ENCODE data around the gene ATM.
"Not testable (repeated sequence)": the region's sequence is repeated elsewhere in the genome, so short reads cannot be mapped to it uniquely, and the experiment has no call there.

The ATM gene

DNA sequence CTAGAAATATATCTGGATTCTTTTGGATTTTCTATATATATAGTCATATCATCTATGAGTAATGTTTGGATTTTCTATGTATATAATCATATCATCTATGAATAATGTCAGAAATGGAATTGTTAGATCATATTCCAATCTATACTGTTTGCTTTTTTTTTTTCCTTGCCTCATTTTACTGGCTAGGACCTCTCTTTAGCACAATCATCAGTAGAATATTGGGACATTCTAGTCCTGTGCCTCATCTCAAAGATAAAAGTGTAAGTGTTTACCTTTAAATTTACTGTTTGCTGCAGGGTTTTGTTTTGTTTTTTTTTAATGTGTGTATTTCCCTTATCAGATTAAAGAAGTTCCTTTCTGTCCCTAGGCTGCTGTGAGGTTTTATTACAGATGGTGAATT lies 147.4 kb downstream of the ATM start:
- no peak overlapping the region for H3K4me3 ChIP-seq (ENCODE audit: low read depth, low read length)
- TF ChIP-seq, protein P1, sequence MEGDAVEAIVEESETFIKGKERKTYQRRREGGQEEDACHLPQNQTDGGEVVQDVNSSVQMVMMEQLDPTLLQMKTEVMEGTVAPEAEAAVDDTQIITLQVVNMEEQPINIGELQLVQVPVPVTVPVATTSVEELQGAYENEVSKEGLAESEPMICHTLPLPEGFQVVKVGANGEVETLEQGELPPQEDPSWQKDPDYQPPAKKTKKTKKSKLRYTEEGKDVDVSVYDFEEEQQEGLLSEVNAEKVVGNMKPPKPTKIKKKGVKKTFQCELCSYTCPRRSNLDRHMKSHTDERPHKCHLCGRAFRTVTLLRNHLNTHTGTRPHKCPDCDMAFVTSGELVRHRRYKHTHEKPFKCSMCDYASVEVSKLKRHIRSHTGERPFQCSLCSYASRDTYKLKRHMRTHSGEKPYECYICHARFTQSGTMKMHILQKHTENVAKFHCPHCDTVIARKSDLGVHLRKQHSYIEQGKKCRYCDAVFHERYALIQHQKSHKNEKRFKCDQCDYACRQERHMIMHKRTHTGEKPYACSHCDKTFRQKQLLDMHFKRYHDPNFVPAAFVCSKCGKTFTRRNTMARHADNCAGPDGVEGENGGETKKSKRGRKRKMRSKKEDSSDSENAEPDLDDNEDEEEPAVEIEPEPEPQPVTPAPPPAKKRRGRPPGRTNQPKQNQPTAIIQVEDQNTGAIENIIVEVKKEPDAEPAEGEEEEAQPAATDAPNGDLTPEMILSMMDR (IDR thresholded peaks at IDR 0.05; ENCODE audit: low read depth, low read length) = no peak

DNA sequence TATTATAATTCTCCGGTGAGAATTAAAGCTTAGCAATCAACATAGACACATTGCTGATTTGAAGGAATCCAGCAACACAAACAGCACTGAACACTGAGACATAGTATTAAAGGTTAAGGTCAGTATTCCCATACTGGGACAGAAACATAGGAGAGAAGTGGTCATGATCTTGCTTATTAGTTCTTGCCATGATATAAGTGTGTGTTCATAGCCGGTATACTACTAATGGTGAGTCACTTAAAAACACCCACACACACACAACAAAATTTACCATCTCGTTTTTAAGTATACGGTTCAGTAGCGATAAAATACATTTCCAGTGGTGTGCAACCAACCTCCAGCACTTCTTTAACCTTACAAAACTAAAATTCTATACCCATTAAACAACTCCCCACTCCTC lies 148.1 kb downstream of the ATM start:
- TF ChIP-seq, protein P1 (IDR thresholded peaks at IDR 0.05; ENCODE audit: low read depth, low read length) = no peak

DNA sequence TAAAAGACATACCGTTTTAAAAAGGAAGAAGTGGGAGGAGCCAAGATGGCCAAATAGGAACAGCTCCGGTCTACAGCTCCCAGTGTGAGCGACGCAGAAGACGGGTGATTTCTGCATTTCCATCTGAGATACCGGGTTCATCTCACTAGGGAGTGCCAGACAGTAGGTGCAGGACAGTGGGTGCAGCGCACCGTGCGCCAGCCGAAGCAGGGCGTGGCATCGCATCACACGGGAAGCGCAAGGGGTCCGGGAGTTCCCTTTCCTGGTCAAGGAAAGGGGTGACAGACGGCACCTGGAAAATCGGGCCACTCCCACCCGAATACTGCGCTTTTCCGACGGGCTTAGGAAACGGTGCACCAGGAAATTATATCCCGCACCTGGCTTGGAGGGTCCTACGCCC lies 150.6 kb downstream of the ATM start:
- not testable (repeated sequence) for H3K4me3 ChIP-seq (ENCODE audit: low read depth, low read length)

More for the DNA sequence above, 148.1 kb downstream of the ATM start:
- H3K4me3 ChIP-seq (ENCODE audit: low read depth, low read length) = no peak overlapping the region

DNA sequence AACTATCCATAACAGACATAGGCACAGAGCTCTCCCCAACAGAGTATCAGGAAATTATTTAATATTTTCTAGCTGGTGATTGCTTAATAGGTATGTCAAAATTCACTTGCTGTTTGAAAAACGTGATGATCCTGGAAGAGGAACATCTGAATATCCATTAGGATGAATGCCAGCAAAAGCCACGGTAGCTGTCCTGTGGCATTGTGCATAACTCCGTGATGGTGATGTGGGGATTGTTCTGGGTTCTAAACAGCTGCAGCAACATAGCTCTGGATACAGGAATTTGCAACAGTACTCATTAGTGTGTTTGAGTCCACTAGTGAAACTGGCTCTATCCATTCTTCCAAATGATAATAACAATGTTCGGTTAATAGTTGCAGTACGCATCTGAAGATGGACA lies 165.7 kb downstream of the ATM start:
- no peak overlapping the region for H3K4me3 ChIP-seq (ENCODE audit: low read depth, low read length)
- TF ChIP-seq, protein P1 (IDR thresholded peaks at IDR 0.05; ENCODE audit: low read depth, low read length) = no peak

DNA sequence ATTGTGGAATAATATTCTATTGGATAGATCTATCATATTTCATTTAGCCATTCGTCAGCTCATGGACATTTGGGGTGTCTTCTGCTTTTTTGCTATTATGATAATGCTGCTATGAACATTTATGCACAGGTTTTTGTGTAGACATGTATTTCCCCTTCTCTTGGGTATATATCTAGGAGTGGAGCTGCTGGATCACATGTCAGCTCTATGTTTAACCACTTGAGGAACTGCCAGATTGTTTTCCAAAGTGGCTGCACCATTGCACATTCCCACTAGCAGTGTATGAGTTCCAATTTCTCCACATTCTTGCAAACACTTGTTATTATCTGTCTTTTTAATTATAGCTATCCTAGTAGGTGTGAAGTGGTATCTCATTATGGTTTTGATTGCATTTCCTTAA lies 169.5 kb downstream of the ATM start:
- TF ChIP-seq, protein P1 (IDR thresholded peaks at IDR 0.05; ENCODE audit: low read depth, low read length) = no peak
- H3K4me3 ChIP-seq (ENCODE audit: low read depth, low read length) = no peak overlapping the region

DNA sequence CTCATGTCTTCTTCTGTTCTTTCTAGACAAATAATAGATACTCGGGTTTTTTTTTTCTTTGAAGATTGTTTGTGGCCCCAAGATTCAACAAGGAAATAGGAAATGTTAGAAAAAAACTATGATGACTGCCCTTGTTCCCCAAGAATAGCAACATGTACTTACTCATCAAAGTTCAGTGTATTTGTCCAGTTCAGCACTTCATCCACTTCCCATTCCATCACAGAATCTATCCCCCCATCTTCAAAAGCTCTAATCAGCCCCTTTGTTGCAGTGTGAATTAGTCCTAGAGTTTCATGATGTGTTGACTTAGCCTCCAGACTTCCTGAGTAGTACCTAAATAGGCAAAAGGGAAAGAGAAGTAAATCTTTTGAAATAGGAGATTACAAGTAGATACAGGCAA lies 170.2 kb downstream of the ATM start:
- TF ChIP-seq, protein P1 (IDR thresholded peaks at IDR 0.05; ENCODE audit: low read depth, low read length) = no peak

DNA sequence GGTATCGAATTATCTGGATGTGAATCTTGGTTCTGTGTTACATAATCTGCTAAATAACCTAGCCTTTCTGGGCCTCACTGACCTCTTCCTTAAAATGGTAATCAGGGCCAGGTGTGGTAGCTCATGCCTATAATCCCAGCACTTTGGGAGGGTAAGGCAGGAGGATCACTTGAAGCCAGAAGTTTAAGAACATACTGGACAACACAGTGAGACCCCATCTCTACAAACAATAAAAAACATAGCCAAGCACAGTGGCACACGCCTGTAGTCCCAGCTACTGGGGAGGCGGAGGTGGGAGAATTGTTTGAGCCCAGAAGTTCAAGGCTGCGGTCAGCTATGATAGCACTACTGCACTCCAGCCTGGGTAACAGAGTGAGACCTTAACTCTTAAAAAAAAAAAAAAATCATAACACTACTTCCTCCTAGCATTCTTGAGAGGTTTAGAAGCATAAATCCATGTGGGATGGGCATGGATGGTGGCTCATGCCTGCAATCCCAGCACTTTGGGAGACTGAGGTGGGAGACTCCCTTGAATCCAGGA lies 171.9 kb downstream of the ATM start:
- TF ChIP-seq, protein P1 (IDR thresholded peaks at IDR 0.05; ENCODE audit: low read depth, low read length) = no peak
- H3K4me3 ChIP-seq (ENCODE audit: low read depth, low read length) = no peak overlapping the region

More for the DNA sequence above, 170.2 kb downstream of the ATM start:
- no peak overlapping the region for H3K4me3 ChIP-seq (ENCODE audit: low read depth, low read length)

DNA sequence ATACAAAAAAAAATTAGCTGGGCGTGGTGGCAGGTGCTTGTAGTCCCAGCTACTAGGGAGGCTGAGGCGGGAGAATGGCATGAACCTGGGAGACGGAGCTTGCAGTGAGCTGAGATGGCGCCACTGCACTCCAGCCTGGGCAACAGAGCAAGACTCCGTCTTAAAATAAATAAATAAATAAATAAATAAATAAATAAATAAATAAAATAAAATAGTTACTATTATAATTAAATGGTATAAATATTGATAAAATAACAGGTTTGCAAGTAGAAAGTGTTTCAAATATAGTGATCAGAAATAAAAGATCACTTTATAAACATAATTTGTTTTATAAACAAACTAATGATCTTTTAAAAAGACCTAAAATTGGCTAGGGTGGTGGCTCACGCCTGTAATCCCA lies 173.8 kb downstream of the ATM start:
- not testable (repeated sequence) for H3K4me3 ChIP-seq (ENCODE audit: low read depth, low read length)
